Tongue (tissue), 2 donors: ENCODE measurements around the gene TTLL1. TPM values are rescaled to one million over a fixed set of nuclear protein-coding genes. Genes with fewer than 3 reads are reported as not detected.

Experiments
- DNase-seq: peaks from one replicate; pipeline ENCODE4 v3.0.0-alpha.2; 2015
- total RNA-seq: library from RNA; depleted of rRNA; stranded (reverse); fragments of >200 nt; gene quantifications from one replicate; pipeline ENCODE4 v1.2.3, GENCODE V29; 2014

The TTLL1 gene
- total RNA-seq, 1 donor from 2014 or later, result 7.9 TPM

DNA sequence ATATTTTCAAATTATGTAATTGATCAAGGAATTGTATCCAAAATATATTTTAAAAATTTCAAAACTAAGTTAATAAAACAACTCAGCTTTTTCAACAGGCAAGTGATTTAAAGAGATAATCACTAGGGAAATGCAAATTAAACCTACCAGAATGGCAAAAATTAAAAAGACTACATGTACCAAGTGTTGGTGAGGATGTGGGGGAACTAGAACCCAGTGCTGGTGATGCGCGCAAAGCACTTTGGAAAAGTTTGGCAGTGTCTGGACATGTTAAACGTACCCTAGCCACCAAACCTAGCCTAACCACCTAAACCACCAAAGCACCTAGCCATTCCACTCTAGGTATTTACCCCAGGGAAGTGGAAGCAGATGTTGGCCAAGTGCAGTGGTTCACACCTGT, 97.1 kb downstream of the TTLL1 start:
- DNase-seq, result no peak

DNA sequence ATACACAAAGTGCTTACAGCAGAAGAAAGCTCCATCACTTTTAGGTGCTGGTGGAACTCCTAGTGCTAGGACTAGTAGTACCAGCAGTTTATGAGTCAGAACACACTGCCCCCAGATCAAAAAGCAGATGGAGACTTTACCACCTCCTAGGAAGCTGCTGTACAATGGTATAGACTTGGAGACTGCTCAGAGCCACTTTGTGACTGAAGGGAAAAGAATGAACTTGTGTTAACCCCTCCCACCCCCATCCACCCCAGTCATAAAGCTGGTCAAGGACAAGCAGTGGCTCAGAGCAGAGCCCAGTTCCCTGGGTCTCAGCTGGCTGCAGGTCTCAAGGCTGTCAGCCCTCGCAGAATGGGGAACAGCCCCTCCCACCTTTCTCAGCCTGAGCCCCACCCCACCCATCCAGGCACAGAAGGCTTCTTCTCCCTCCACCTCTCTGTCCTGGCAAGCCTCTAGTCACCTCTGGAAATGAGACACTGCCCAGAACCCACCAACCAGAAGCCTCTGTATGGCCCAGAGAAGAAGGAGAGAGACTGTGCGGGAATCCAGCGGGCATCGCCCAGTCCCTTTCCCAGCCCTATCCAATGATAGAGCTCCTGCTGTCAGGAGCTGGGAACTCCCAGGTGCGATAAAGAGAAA, 98.1 kb downstream of the TTLL1 start:
- DNase-seq, result no peak

DNA sequence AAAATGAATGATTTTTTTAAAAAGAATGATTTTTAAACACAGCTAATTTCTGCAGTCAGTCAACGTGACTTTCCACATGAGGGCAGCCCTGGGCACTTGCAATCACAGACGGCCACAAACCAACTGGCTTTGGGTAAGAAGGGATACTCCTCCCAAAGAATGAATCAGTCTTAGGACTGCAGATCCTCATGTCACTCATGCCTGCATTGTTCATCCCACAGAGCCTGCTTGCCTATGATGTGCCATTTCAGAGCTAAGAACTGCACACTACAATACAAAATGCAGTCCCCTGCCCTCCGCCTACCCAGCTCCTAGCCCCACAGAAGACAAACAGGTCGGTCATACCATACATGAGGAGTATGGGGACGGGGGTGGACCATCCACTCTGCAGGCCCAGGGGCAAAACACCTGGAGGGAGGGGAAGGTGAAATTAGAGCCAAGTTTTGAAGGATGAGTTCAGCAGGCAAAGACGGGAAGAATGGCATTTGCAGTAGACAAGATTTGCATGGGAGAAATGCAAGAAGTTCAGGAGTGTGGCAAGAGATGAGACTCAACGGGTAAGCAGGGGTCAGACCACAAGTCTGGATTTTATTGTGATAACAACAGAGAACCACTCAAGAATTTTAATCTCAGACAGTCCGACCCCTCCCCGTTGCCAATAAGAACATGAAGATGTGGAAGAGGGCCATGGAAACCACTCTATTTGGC, 98.9 kb downstream of the TTLL1 start:
- DNase-seq, result peak; percentile 73

Other genes with a start within 250 kb of the TTLL1 start
- 50.7 TPM for gene ARFGAP3, start 232.1 kb downstream of the TTLL1 start, total RNA-seq
- 49.1 TPM for gene PACSIN2, start 74.2 kb downstream of the TTLL1 start, total RNA-seq
- gene BIK, start 21.4 kb upstream of the TTLL1 start, total RNA-seq, result 1.0 TPM
- 9.0 TPM for gene MCAT, start 54.0 kb upstream of the TTLL1 start, total RNA-seq
- gene TSPO, start 62.2 kb upstream of the TTLL1 start, total RNA-seq, result 179 TPM
- gene TTLL12, start 97.7 kb upstream of the TTLL1 start, total RNA-seq, result 23.6 TPM